Fibroblast of villous mesenchyme (primary cell): ENCODE measurements around the gene TRIM17. TPM values are rescaled to one million over a fixed set of nuclear protein-coding genes. Genes with fewer than 3 reads are reported as not detected.

Source experiments
- DNase-seq: peaks from one replicate; pipeline ENCODE4 v3.0.0-alpha.2; 2010; ENCODE audit warnings: low read depth
- H3K4me3 ChIP-seq: 2 replicates; pipeline ENCODE4 v1.5.1; 2011; ENCODE audit warnings: low read depth, mild to moderate bottlenecking, low read length
- total RNA-seq: library from RNA; depleted of rRNA; stranded (reverse); fragments of >200 nt; gene quantifications from 2 replicates; pipeline ENCODE4 v1.2.3, GENCODE V29; 2012
- TF ChIP-seq, protein P1 (sequence below): IDR thresholded peaks from 2 replicates; pipeline ENCODE4 v1.5.1; 2012; ENCODE audit warnings: low read depth, mild to moderate bottlenecking, low read length; ENCODE audit not compliant: insufficient read depth

Gene TRIM17
- total RNA-seq, 1 donor: 0.43 TPM

DNA sequence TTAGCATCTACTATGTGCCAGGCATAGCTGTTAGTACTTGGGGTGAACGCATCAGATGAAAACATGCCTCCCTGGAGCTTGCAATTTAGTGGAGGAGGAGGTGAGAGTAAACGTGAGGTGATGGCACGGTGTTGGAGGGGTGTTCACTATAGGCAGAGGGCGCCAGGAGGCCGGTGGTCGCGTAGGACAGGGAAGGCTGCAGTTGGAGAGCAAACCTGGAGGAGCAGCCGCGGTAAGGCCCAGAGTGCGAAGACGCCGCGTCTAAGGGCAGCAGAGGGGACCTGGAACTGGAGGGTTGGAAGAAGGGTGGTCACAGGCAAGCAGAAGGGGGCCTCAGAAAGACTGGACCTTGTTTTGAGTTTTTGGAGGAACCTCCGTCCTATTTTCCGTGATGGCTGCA lies 30.2 kb upstream of the TRIM17 start:
- no peak for DNase-seq
- H3K4me3 ChIP-seq: no peak overlapping the region
- TF ChIP-seq, protein P1, sequence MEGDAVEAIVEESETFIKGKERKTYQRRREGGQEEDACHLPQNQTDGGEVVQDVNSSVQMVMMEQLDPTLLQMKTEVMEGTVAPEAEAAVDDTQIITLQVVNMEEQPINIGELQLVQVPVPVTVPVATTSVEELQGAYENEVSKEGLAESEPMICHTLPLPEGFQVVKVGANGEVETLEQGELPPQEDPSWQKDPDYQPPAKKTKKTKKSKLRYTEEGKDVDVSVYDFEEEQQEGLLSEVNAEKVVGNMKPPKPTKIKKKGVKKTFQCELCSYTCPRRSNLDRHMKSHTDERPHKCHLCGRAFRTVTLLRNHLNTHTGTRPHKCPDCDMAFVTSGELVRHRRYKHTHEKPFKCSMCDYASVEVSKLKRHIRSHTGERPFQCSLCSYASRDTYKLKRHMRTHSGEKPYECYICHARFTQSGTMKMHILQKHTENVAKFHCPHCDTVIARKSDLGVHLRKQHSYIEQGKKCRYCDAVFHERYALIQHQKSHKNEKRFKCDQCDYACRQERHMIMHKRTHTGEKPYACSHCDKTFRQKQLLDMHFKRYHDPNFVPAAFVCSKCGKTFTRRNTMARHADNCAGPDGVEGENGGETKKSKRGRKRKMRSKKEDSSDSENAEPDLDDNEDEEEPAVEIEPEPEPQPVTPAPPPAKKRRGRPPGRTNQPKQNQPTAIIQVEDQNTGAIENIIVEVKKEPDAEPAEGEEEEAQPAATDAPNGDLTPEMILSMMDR: no peak

DNA sequence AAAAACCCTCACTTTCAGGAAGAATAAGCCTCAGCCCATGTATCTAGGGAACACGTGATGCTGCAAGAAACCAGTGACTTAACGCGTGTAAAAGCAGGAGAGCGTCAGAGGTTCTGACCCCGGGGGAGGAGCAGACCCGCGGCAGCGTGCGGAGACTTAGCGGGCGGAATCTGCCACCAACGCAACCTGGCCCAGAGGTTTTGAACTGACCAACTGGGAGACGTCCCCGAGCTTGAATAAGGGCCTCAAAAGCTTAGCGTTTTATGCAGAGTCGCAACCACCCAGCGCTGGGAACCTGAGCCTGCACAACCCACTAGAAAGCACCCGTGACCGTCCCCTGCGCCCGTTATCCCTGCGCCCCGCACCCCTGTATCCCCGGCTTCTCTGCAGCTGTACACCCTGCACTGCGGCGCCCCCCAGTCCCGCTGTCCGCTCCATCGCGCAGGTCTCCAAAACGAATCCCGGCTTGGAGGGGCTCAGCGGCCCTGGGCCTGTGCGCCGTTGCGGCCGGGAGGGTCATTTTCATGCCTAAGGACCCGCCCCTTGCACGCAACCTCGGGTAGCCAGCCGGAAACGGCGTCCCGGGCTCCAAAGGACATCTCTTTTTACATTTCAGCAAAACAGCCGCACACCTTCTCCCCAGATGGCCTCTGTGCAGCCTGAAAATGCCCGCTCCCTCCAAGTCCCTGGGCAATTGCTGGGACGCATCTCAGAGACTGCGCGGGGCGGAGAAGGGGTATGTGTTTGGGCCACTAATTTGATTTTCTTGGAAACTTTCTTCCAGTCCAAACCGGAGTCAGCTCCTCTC lies 29.4 kb upstream of the TRIM17 start:
- DNase-seq: peak; percentile 81
- TF ChIP-seq, protein P1: no peak

DNA sequence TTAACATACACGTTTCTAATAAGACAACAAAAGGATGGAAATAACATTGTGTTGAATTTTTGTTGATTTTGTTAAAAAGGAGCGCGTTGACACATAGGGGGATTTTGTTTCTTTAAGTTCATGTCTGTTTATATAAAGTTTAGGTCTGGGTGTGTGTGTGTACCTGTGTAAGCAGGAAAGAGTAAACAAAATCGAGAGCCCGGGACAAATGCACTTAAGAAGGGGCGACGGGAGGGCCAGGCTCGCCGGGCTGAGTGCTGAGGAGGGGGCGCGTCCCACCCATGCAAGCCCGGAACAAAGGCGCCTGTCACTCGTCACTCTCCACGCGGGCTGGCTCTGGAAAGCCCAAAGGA lies 28.8 kb upstream of the TRIM17 start:
- TF ChIP-seq, protein P1: no peak
- no peak for DNase-seq
- peak overlapping the region; percentile 52 for H3K4me3 ChIP-seq

More for the DNA sequence above, 29.4 kb upstream of the TRIM17 start:
- peak overlapping the region; percentile 52 for H3K4me3 ChIP-seq

DNA sequence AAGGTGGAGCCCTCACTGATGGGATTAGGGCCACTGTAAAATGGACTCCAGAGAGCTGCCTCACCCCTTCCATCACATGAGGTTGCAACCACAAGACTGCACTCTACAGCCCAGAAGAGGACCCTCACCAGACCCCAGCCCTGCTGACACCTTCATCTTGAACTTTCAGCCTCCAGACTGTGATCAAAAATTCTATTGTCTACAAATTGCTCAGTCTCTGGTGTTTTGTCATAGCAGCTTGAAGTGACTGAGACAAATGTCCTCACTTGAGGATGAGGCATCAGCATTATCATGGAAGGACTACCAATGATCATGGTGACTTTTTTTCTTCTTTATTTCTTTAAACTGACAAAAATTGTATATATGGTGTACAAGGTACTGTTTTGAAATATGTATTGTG lies 26.7 kb upstream of the TRIM17 start:
- TF ChIP-seq, protein P1: no peak
- no peak overlapping the region for H3K4me3 ChIP-seq
- no peak for DNase-seq

DNA sequence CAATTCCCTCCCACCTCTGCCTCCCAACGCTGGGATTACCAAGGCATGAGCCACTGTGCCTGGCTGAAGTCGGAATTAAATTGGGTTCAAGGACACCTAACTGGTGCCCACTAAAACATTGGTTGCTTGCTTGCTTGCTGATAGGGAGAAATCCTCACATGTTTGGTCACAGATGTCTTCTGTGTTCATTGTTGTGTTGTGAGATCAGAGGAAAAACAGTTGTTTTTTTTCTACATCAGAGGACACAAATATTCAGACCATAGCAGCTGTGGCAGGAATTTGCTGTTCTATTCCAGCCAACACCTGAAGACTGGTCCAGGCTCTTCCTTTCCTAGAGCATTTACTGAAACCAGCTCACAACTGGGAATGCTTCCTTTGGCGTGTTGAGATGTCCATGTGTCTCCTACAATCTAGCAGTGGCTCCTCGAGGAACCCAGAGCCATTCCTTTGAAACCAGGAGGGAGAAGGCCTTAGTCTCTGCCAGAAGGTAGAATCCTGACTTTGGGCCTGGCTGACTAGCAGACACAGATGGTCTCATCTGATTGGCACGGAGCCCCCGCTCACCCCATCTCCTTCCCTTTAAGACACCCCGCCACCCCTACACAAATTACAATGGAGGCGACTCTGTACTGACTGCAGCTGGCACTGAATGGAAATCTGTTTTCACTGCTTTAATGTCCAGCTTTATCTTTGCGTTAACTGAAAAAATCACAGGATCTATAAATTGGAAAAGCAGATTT lies 24.3 kb upstream of the TRIM17 start:
- TF ChIP-seq, protein P1: no peak
- H3K4me3 ChIP-seq: no peak overlapping the region
- no peak for DNase-seq

DNA sequence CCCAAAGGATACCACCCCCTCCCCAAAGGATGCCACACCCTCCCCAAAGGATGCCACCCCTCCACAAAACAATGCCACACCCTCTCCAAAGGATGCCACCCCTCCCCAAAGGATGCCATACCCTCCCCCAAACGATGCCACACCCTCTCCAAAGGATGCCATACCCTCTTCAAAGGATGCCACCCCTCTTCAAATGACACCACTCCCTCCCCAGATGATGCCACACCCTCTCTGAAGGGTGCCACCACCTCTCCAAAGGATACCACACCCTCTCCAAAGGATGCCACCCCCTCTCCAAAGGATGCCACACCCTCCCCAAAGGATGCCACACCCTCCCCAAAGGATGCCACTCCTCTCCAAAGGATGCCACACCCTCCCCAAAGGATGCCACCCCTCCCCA lies 21.6 kb upstream of the TRIM17 start:
- no peak overlapping the region for H3K4me3 ChIP-seq
- TF ChIP-seq, protein P1: no peak
- no peak for DNase-seq
